HepG2 (cell line): ENCODE results near the gene PARVA. TPM values are rescaled to one million over a fixed set of nuclear protein-coding genes. Genes with fewer than 3 reads are reported as not detected.

ENCODE experiments used
- ATAC-seq: fragments of 200-7000 bp; cut with Tn5 transposase; 3 replicates; pipeline ENCODE4 v1.9.1; 2020; ENCODE audit warnings: mild to moderate bottlenecking, moderate library complexity
- BruUV-seq: library from RNA; stranded (reverse); fragments of 400-500 nt; replicated peaks from 2 replicates; lab custom pipeline; 2021; lab: Mats Ljungman, UMichigan
- CTCF ChIA-PET: fragments of 300-600 bp; formaldehyde crosslinking; extraction: SDS; loops from one replicate; lab custom pipeline; 2021; ENCODE audit warnings: low total read pairs, inconsistent platforms, low intra/inter-chr PET ratio; lab: Yijun Ruan, JAX
- POLR2A ChIA-PET: fragments of 350-600 bp; sonication (Branson Sonifier 250); formaldehyde crosslinking; loops from one replicate; lab custom pipeline; 2020; ENCODE audit warnings: antibody characterized with exemption, inconsistent platforms; lab: Yijun Ruan, JAX
- DNase-seq: peaks from one replicate; pipeline ENCODE4 v3.0.0-alpha.2; 2015; ENCODE audit warnings: low spot score
- FAIRE-seq: peaks from 3 replicates; lab custom pipeline; 2011; peaks lifted over from hg19 to GRCh38; lab: Jason Lieb, UNC
- H2AFZ ChIP-seq: one replicate; pipeline ENCODE4 v1.6.1; 2011; ENCODE audit warnings: low read length, inconsistent platforms
- H3K27ac ChIP-seq: fragments of 300-600 bp; 3 replicates; pipeline ENCODE4 v1.8.0; 2011; ENCODE audit warnings: mixed run types, mild to moderate bottlenecking, mixed read lengths, low read length, inconsistent platforms; ENCODE audit not compliant: insufficient read depth; ENCODE audit errors: extremely low read length
- H3K27me3 ChIP-seq, 2 experiments: fragments of 200-600 bp in 1 of 2; 2 replicates in 1 of 2; 3 replicates in 1 of 2; pipeline versions ENCODE4 v1.6.0 to v1.8.0; 2011; ENCODE audit warnings: low read length in 2 of 2, mild to moderate bottlenecking in 2 of 2, moderate library complexity in 2 of 2, inconsistent platforms in 1 of 2; ENCODE audit not compliant: insufficient read depth in 2 of 2, control insufficient read depth in 1 of 2
- H3K36me3 ChIP-seq, 2 experiments: fragments of 200-600 bp in 1 of 2; replicated peaks in 1 of 2; 2 replicates in 1 of 2; 3 replicates in 1 of 2; pipeline versions ENCODE4 v1.5.1 to v1.8.0; 2011; ENCODE audit warnings: low read length in 2 of 2, inconsistent platforms in 1 of 2; ENCODE audit not compliant: insufficient read depth in 2 of 2, control insufficient read depth in 1 of 2
- H3K4me1 ChIP-seq: 2 replicates; pipeline ENCODE4 v1.5.1; 2012; ENCODE audit warnings: low read length, inconsistent platforms; ENCODE audit not compliant: insufficient read depth
- H3K4me2 ChIP-seq: 2 replicates; pipeline ENCODE4 v1.6.0; 2011; ENCODE audit warnings: low read depth, low read length, inconsistent platforms
- H3K4me3 ChIP-seq, 3 experiments: fragments of 200-600 bp in 1 of 3; sonication (generic), shearing (Covaris generic) in 1 of 3; replicated peaks in 1 of 3; 2 replicates each; pipeline ENCODE4 v1.5.1; 2011 to 2016; ENCODE audit warnings: low read length in 3 of 3, inconsistent platforms in 2 of 3, low read depth in 2 of 3, mild to moderate bottlenecking in 2 of 3, control low read depth in 1 of 3, mixed read lengths in 1 of 3; ENCODE audit not compliant: insufficient read depth in 1 of 3
- H3K79me2 ChIP-seq: one replicate; pipeline ENCODE4 v1.6.1; 2011; ENCODE audit warnings: low read length, inconsistent platforms; ENCODE audit not compliant: insufficient read depth
- H3K9ac ChIP-seq: 2 replicates; pipeline ENCODE4 v1.6.0; 2011; ENCODE audit warnings: mild to moderate bottlenecking, low read depth, low read length, inconsistent platforms; ENCODE audit not compliant: insufficient read depth
- H3K9me3 ChIP-seq: 2 replicates; pipeline ENCODE4 v1.5.1; 2012; ENCODE audit warnings: mild to moderate bottlenecking, low read length
- H4K20me1 ChIP-seq: 2 replicates; pipeline ENCODE4 v1.6.0; 2011; ENCODE audit warnings: inconsistent platforms, mild to moderate bottlenecking, low read length, moderate library complexity; ENCODE audit not compliant: insufficient read depth
- BORCS8-MEF2B ChIP-seq: sonication (generic); formaldehyde crosslinking; IDR thresholded peaks from 2 replicates; pipeline ENCODE4 v1.8.0; 2022; ENCODE audit warnings: mild to moderate bottlenecking, missing genetic modification reagents
- KMT2B ChIP-seq: IDR thresholded peaks from 2 replicates; pipeline ENCODE4 v1.6.1; 2016; ENCODE audit warnings: missing genetic modification reagents, missing compliant biosample characterization
- MYC ChIP-seq: sonication (generic); formaldehyde crosslinking; IDR thresholded peaks from 2 replicates; pipeline ENCODE4 v1.9.0; 2021; ENCODE audit warnings: missing genetic modification reagents, borderline replicate concordance
- PITX1 ChIP-seq: sonication (generic); formaldehyde crosslinking; IDR thresholded peaks from 2 replicates; pipeline ENCODE4 v1.5.1; 2020; ENCODE audit warnings: mild to moderate bottlenecking, missing genetic modification reagents
- RFX3 ChIP-seq: IDR thresholded peaks from 2 replicates; pipeline ENCODE4 v1.6.1; 2016; ENCODE audit warnings: missing biosample characterization, missing genetic modification reagents
- ZFP90 ChIP-seq: sonication (generic); formaldehyde crosslinking; IDR thresholded peaks from 2 replicates; pipeline ENCODE4 v1.8.0; 2022; ENCODE audit warnings: missing genetic modification reagents, mild to moderate bottlenecking, inconsistent platforms, borderline replicate concordance
- ZNF510 ChIP-seq: sonication (generic); formaldehyde crosslinking; IDR thresholded peaks from 2 replicates; pipeline ENCODE4 v1.4.0; 2020; ENCODE audit warnings: low read depth, mild to moderate bottlenecking, missing genetic modification reagents
- ZNF674 ChIP-seq: sonication (generic); formaldehyde crosslinking; IDR thresholded peaks from 2 replicates; pipeline ENCODE4 v1.5.0; 2020; ENCODE audit warnings: low read depth, mild to moderate bottlenecking, missing genetic modification reagents
- in situ Hi-C: cut with HindIII; loops from 2 replicates; pipeline ENCODE4 v1.10.0; 2017; ENCODE audit warnings: low pct_unique_long_range_greater_than_20kb; ENCODE audit not compliant: extremely low pct_ligation_motif_present
- intact Hi-C: fragments of 100-400 bp; cut with micrococcal nuclease; formaldehyde crosslinking; loops from one replicate; pipeline ENCODE4 v1.10.0; 2022; ENCODE audit not compliant: unreplicated experiment
- polyA plus RNA-seq, 8 experiments: library from polyadenylated mRNA; depleted of rRNA in 3 of 8; stranded (reverse) in 7 of 8; unstranded in 1 of 8; fragments of >200 nt; fragmentation: Illumina TruSeq in 4 of 8; extraction: Trizol in 4 of 8; gene quantifications; 2 replicates each; pipeline versions ENCODE4 v1.2.1 to v1.2.3, GENCODE V29; 2011 to 2016; ENCODE audit warnings: low read depth in 4 of 8, missing spikeins in 1 of 8, mixed read lengths in 1 of 8; ENCODE audit not compliant: insufficient read depth in 1 of 8
- total RNA-seq, 5 experiments: library from RNA; depleted of rRNA; stranded (reverse); fragments of >200 nt; fragmentation: Illumina TruSeq; extraction: Trizol; gene quantifications; 2 replicates each; pipeline ENCODE4 v1.2.3, GENCODE V29; 2016; ENCODE audit warnings: low read depth in 1 of 5
- TF ChIP-seq, protein P1 (sequence below): sonication (generic); formaldehyde crosslinking; IDR thresholded peaks from 2 replicates; pipeline ENCODE4 v1.9.0; 2022; ENCODE audit warnings: missing genetic modification reagents, mild to moderate bottlenecking, borderline replicate concordance
- TF ChIP-seq, protein P2 (sequence below): IDR thresholded peaks from 2 replicates; pipeline ENCODE4 v1.6.1; 2016; ENCODE audit warnings: missing compliant biosample characterization, missing genetic modification reagents, borderline replicate concordance
- TF ChIP-seq, protein P3 (sequence below): sonication (generic); formaldehyde crosslinking; IDR thresholded peaks from 2 replicates; pipeline ENCODE4 v1.5.1; 2020; ENCODE audit warnings: mild to moderate bottlenecking, moderate library complexity, missing genetic modification reagents
- TF ChIP-seq, protein P4 (sequence below): sonication (generic); formaldehyde crosslinking; IDR thresholded peaks from 2 replicates; pipeline ENCODE4 v1.8.0; 2022; ENCODE audit warnings: missing genetic modification reagents, mild to moderate bottlenecking, inconsistent platforms, borderline replicate concordance
- TF ChIP-seq, protein P5 (sequence below): fragments of 450-650 bp; IDR thresholded peaks from 2 replicates; pipeline ENCODE4 v1.6.1; 2017
- TF ChIP-seq, protein P6 (sequence below): sonication (generic); formaldehyde crosslinking; IDR thresholded peaks from 2 replicates; pipeline ENCODE4 v1.9.0; 2021; ENCODE audit warnings: missing genetic modification reagents, borderline replicate concordance

Gene PARVA
- total and polyA plus RNA-seq, 2 of the 13 experiments (the other 11 are each of a cell fraction or from before 2014, with no cell fraction given) = 5.9 to 9.1 TPM

DNA sequence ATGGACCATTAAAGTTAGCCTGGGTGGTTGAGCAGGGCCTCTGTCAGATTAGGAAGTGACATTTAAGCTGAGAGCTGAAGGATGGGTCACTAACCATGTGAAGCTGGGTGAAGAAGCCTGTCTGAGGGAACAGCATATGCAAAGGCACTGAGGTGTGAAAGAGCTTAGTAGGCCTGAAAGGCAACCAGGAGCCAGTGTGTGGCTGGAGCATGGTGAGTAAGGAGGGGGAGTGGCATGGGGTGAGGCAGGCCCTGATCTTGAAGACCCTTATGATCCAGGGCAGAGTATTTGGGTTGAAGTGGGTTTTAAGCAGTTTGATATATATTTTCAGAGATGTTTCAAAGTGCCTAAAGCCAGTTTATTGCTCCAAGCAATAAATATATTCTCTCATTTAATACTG, 48.8 kb downstream of the PARVA start:
- H3K4me3 ChIP-seq = no peak overlapping the region
- intact Hi-C loops (no loop called here), in situ Hi-C loops (no loop called here)
- H3K27me3 ChIP-seq = no peaks in the 10 kb centered on the region
- no peaks in the 10 kb centered on the region for H4K20me1 ChIP-seq
- H2AFZ ChIP-seq = no peak overlapping the region
- POLR2A ChIA-PET = no interaction called here
- H3K4me2 ChIP-seq = no peak overlapping the region
- H3K79me2 ChIP-seq = no peaks in the 10 kb centered on the region
- DNase-seq = no peak
- H3K9me3 ChIP-seq = no peaks in the 10 kb centered on the region
- FAIRE-seq = no peak
- no peaks in the 10 kb centered on the region for H3K36me3 ChIP-seq
- TF ChIP-seq BORCS8-MEF2B (CRISPR knock-in tag) = no peak
- TF ChIP-seq ZNF674 (CRISPR knock-in tag) = no peak
- TF ChIP-seq, protein P1, sequence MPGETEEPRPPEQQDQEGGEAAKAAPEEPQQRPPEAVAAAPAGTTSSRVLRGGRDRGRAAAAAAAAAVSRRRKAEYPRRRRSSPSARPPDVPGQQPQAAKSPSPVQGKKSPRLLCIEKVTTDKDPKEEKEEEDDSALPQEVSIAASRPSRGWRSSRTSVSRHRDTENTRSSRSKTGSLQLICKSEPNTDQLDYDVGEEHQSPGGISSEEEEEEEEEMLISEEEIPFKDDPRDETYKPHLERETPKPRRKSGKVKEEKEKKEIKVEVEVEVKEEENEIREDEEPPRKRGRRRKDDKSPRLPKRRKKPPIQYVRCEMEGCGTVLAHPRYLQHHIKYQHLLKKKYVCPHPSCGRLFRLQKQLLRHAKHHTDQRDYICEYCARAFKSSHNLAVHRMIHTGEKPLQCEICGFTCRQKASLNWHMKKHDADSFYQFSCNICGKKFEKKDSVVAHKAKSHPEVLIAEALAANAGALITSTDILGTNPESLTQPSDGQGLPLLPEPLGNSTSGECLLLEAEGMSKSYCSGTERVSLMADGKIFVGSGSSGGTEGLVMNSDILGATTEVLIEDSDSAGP = no peak
- no peak for TF ChIP-seq ZNF510 (CRISPR knock-in tag)
- TF ChIP-seq, protein P2, sequence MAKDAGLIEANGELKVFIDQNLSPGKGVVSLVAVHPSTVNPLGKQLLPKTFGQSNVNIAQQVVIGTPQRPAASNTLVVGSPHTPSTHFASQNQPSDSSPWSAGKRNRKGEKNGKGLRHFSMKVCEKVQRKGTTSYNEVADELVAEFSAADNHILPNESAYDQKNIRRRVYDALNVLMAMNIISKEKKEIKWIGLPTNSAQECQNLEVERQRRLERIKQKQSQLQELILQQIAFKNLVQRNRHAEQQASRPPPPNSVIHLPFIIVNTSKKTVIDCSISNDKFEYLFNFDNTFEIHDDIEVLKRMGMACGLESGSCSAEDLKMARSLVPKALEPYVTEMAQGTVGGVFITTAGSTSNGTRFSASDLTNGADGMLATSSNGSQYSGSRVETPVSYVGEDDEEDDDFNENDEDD (CRISPR knock-in tag) = no peak
- TF ChIP-seq, protein P3, sequence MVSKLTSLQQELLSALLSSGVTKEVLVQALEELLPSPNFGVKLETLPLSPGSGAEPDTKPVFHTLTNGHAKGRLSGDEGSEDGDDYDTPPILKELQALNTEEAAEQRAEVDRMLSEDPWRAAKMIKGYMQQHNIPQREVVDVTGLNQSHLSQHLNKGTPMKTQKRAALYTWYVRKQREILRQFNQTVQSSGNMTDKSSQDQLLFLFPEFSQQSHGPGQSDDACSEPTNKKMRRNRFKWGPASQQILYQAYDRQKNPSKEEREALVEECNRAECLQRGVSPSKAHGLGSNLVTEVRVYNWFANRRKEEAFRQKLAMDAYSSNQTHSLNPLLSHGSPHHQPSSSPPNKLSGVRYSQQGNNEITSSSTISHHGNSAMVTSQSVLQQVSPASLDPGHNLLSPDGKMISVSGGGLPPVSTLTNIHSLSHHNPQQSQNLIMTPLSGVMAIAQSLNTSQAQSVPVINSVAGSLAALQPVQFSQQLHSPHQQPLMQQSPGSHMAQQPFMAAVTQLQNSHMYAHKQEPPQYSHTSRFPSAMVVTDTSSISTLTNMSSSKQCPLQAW (CRISPR knock-in tag) = no peak
- TF ChIP-seq, protein P4, sequence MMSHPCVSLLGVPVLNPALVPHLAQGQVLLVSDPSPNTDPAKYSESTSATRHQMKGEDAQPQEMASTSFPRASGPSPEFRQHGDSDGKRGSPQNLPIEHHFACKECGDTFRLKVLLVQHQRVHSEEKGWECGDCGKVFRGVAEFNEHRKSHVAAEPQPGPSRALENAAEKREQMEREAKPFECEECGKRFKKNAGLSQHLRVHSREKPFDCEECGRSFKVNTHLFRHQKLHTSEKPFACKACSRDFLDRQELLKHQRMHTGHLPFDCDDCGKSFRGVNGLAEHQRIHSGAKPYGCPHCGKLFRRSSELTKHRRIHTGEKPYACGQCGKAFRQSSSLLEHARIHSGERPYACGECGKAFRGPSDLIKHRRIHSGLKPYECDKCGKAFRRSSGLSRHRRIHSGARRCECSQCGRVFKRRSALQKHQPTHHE (CRISPR knock-in tag) = no peak
- no peak for TF ChIP-seq MYC (CRISPR knock-in tag)
- TF ChIP-seq, protein P5, sequence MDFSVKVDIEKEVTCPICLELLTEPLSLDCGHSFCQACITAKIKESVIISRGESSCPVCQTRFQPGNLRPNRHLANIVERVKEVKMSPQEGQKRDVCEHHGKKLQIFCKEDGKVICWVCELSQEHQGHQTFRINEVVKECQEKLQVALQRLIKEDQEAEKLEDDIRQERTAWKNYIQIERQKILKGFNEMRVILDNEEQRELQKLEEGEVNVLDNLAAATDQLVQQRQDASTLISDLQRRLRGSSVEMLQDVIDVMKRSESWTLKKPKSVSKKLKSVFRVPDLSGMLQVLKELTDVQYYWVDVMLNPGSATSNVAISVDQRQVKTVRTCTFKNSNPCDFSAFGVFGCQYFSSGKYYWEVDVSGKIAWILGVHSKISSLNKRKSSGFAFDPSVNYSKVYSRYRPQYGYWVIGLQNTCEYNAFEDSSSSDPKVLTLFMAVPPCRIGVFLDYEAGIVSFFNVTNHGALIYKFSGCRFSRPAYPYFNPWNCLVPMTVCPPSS = no peak
- TF ChIP-seq PITX1 = no peak
- TF ChIP-seq, protein P6, sequence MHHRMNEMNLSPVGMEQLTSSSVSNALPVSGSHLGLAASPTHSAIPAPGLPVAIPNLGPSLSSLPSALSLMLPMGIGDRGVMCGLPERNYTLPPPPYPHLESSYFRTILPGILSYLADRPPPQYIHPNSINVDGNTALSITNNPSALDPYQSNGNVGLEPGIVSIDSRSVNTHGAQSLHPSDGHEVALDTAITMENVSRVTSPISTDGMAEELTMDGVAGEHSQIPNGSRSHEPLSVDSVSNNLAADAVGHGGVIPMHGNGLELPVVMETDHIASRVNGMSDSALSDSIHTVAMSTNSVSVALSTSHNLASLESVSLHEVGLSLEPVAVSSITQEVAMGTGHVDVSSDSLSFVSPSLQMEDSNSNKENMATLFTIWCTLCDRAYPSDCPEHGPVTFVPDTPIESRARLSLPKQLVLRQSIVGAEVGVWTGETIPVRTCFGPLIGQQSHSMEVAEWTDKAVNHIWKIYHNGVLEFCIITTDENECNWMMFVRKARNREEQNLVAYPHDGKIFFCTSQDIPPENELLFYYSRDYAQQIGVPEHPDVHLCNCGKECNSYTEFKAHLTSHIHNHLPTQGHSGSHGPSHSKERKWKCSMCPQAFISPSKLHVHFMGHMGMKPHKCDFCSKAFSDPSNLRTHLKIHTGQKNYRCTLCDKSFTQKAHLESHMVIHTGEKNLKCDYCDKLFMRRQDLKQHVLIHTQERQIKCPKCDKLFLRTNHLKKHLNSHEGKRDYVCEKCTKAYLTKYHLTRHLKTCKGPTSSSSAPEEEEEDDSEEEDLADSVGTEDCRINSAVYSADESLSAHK = no peak
- no peak for TF ChIP-seq RFX3 (CRISPR knock-in tag)
- no peak for TF ChIP-seq KMT2B (CRISPR knock-in tag)
- no peak for TF ChIP-seq ZFP90 (CRISPR knock-in tag)
- no peak overlapping the region for H3K27ac ChIP-seq
- no TSS peak for BruUV-seq
- no peak overlapping the region for H3K9ac ChIP-seq
- ATAC-seq = no peak
- CTCF ChIA-PET = no interaction called here
- H3K4me1 ChIP-seq = peaks cover 30% of the 10 kb centered on the region
